ENCODE data around the gene HHLA2.

DNA sequence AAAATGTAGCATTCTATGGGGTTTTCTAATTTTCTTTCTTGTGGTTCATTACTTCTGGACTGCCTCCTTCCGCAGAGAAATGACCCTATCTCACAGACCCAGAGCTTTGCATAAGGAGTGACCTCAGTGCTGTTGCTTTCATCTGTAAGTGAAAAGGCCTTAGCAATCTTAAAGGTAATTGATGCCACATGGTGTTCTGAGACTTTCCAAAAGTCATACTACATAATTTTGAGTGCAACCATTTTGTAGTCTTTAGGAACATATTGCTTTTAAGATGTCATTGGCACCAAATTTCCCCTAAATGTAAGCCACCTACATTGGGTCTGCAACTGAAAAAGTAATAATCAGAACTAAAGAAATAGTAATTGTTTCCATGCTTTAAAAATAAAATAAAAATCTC is 9.2 kb upstream of the HHLA2 start:
- TF ChIP-seq, protein P1, sequence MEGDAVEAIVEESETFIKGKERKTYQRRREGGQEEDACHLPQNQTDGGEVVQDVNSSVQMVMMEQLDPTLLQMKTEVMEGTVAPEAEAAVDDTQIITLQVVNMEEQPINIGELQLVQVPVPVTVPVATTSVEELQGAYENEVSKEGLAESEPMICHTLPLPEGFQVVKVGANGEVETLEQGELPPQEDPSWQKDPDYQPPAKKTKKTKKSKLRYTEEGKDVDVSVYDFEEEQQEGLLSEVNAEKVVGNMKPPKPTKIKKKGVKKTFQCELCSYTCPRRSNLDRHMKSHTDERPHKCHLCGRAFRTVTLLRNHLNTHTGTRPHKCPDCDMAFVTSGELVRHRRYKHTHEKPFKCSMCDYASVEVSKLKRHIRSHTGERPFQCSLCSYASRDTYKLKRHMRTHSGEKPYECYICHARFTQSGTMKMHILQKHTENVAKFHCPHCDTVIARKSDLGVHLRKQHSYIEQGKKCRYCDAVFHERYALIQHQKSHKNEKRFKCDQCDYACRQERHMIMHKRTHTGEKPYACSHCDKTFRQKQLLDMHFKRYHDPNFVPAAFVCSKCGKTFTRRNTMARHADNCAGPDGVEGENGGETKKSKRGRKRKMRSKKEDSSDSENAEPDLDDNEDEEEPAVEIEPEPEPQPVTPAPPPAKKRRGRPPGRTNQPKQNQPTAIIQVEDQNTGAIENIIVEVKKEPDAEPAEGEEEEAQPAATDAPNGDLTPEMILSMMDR (IDR thresholded peaks at IDR 0.05): no peak
- no peak for TF ChIP-seq POLR2A (IDR thresholded peaks at IDR 0.05)

Data from body of pancreas (tissue), 4 donors.